Measurements from ENCODE around the gene SLAIN1. TPM values are rescaled to one million over a fixed set of nuclear protein-coding genes. Genes with fewer than 3 reads are reported as not detected.

The SLAIN1 gene
- total RNA-seq, 2 experiments from 2014 or later = 40.1 to 44.2 TPM

DNA sequence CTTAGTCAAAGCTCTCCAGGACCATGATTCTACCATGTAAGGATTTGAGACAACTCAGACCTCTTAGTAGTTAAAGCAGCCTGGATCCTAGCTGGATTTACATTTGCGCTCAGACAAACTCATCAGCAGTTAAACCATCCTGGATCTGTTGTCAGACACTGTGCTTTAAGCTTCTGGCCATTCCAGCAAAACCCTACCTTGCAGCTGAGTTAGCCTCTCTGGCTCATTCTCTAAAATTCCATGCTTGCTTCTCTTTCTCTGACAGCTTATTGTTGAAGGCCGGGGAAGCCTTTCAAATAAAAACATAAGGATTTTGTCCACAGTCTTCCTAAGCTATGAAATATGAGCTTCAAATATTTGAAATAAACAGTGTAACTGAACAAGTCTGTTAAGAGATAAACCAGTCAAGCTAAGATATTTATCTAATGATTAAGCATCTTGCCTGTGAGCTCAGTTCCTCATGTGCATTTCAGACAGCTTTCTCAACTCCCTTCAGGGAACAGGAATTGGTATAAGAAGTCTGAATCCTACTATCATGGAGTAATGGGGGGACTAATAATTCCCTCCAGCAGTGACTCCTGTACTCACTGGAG is 89.3 kb downstream of the SLAIN1 start:
- DNase-seq (no peak), ATAC-seq (no peak)
- Mint-ChIP-seq H3K4me1 (no peaks in the 10 kb centered on the region), H3K27me3 (no peaks in the 10 kb centered on the region), H3K36me3 (no peaks in the 10 kb centered on the region), H3K4me3 (no peak overlapping the region), H3K27ac (no peak overlapping the region), H3K9me3 (ENCODE audit: low read depth) (peaks cover 4% of the 10 kb centered on the region)
- CTCF ChIA-PET = interaction anchor here (1.0 kb wide), 1 partner anchor 194 kb away, joined by 3 read pairs; no protein-coding TSS in a partner anchor

DNA sequence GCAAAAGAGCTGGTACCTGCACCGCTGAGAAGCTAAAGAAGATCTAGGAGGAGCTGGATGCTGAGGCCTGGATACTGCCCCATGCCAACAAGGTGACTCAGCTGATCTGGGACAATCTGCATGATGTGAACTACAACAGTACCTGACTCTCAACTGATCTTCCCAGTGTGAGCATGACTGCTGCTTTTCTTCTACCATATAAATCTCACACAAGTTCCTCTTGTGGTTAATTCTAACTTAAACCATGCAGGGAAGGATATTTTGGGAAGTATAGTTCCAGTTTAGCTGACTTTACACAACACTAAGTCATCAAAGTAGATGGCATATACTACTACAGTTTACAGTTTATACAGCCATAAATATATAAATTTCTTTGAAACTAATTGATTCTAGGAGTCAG is 91.9 kb downstream of the SLAIN1 start:
- ATAC-seq = no peak
- H3K9me3 Mint-ChIP-seq (ENCODE audit: low read depth) = peaks cover 7% of the 10 kb centered on the region

DNA sequence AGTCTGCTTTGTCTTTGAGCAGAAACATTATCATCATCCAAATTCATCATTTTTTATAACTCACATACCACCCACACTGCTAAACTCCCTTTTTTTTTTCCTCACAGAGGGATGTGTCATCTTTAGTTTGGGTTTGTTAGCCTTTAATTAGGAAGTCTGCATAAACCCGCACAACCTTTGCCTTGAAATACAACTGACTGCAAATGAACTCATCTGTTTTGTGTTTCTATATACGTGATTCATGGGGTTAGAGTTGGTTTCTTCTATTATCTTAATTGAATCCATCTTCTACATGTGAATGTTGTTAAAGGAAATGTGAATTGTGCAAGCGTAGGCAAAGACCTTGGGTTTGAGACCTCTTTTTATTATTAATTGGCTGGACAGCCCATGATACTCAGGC is 102.7 kb downstream of the SLAIN1 start:
- no peak for DNase-seq
- CTCF ChIA-PET = no interaction called here
- Mint-ChIP-seq H3K4me3 (no peak overlapping the region), H3K36me3 (no peaks in the 10 kb centered on the region), H3K9me3 (ENCODE audit: low read depth) (no peaks in the 10 kb centered on the region), H3K27me3 (peaks cover under 1% of the 10 kb centered on the region), H3K27ac (no peak overlapping the region), H3K4me1 (no peaks in the 10 kb centered on the region)
- ATAC-seq = no peak

More for the DNA sequence above, 91.9 kb downstream of the SLAIN1 start:
- Mint-ChIP-seq H3K36me3 (no peaks in the 10 kb centered on the region), H3K27me3 (peaks cover 2% of the 10 kb centered on the region), H3K27ac (no peak overlapping the region), H3K4me1 (no peaks in the 10 kb centered on the region), H3K4me3 (no peak overlapping the region)
- CTCF ChIA-PET = no interaction called here
- no peak for DNase-seq

DNA sequence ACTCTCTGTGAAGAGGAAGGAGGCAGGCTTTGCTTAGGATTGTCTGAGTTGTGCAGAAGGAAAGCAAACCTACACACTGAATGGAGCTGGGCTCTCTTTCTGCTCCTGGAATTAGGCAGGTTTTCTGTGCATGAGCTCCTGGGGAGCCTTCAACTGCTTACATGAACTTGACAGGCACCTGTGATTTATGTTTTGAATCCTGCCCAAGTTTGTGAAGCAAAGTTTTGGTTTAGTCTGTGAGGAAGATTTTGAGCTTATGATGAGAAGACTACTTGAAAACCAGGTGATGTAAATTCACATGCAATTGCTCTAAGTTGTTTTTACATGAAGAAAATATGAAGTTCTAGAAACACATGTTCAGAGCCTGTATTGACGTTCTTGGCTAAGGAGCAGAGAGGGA is 109.0 kb downstream of the SLAIN1 start:
- DNase-seq = no peak
- ATAC-seq = no peak
- peaks cover 3% of the 10 kb centered on the region for H3K27me3 Mint-ChIP-seq
- H3K4me3 Mint-ChIP-seq = no peak overlapping the region
- no peaks in the 10 kb centered on the region for H3K4me1 Mint-ChIP-seq
- no peak overlapping the region for H3K27ac Mint-ChIP-seq
- H3K36me3 Mint-ChIP-seq = no peaks in the 10 kb centered on the region
- H3K9me3 Mint-ChIP-seq (ENCODE audit: low read depth) = no peaks in the 10 kb centered on the region
- CTCF ChIA-PET = no interaction called here

DNA sequence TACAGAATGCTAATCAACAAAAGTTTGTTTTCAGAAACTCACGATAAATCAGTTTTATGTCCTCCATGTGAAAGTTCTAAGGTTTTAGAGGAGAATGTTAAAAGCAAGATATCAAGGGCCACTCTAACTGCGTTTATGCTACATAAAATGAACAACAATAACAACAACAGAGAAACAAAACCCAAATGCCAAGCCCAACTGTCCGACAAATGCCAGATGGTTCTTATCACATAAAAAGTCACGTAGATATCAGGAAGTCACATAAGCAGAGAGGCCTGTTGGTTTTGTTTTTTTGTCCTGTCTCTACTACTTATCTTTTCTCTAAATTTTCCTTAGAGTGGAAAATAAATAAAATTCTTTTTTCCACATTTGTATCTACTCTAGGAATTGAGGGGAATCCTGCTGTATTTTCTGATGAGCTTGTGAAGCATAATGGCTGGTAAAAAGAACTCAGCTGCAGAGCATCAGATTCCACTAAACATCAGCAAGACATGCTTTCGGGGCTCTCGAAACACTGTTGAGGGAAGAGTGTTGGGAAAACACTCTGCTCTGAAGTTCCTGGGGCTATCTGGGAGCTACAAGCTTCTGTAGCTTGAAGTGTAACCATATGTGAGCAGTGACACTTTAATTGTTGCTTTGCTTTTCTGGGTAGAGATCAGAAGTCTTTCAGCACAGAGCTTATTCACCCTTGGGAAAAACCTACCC is 110.1 kb downstream of the SLAIN1 start:
- CTCF ChIA-PET = no interaction called here
- Mint-ChIP-seq H3K27me3 (peaks cover 3% of the 10 kb centered on the region), H3K9me3 (ENCODE audit: low read depth) (no peaks in the 10 kb centered on the region), H3K27ac (no peak overlapping the region), H3K4me1 (no peaks in the 10 kb centered on the region), H3K36me3 (no peaks in the 10 kb centered on the region), H3K4me3 (no peak overlapping the region)
- ATAC-seq (no peak), DNase-seq (no peak)

DNA sequence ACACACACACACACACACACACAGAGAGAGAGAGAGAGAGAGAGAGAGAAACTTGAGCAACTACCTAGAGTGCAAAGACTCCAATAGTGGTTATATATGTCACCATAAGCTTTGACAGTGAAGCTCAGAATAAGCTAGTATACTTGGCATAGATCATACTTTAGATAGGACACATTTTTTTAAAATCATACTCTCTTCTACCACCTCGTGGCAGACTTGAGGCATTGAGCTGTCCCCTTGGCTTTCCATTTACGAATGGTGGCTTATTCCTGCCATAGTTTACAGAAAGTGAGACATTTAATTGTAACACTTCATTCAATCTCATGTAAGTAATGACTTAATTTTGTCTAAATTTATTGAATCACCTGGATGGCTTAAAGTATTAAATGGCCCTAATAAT is 112.9 kb downstream of the SLAIN1 start:
- H3K4me3 Mint-ChIP-seq = no peak overlapping the region
- peak; percentile 64 for ATAC-seq

DNA sequence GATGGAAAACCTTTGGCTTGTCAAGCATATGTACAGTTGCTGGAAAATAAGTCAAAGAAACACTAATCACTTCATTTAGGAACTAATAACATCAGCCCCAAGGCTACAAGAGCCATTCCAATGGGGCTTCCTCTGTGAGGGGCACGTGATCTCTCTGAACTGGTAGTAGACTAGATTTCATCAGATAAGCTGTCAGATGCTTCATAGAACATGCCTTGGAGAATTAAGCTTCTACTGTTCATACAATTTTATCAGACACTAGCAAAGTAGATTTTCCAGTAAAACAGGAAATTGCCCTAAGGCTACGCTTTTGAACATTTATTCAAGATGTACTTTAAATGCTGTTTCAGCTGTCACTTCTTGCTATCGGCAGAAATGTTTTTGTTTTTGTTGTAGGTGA is 113.4 kb downstream of the SLAIN1 start:
- H3K9me3 Mint-ChIP-seq (ENCODE audit: low read depth) = no peaks in the 10 kb centered on the region
- no peak for DNase-seq
- no peak overlapping the region for H3K4me3 Mint-ChIP-seq
- no peak for ATAC-seq
- CTCF ChIA-PET = interaction anchor here (0.9 to 1.8 kb wide), 2 partner anchors 34 to 310 kb away, joined by 3 to 7 read pairs; no protein-coding TSS in a partner anchor
- no peak overlapping the region for H3K27ac Mint-ChIP-seq
- H3K36me3 Mint-ChIP-seq = no peaks in the 10 kb centered on the region
- no peaks in the 10 kb centered on the region for H3K4me1 Mint-ChIP-seq
- H3K27me3 Mint-ChIP-seq = peaks cover 5% of the 10 kb centered on the region

More for the DNA sequence above, 112.9 kb downstream of the SLAIN1 start:
- no peak for DNase-seq
- no peaks in the 10 kb centered on the region for H3K9me3 Mint-ChIP-seq (ENCODE audit: low read depth)
- CTCF ChIA-PET = interaction anchor here (0.9 to 1.8 kb wide), 2 partner anchors 34 to 311 kb away, joined by 3 to 7 read pairs; no protein-coding TSS in a partner anchor
- H3K36me3 Mint-ChIP-seq = no peaks in the 10 kb centered on the region
- H3K27ac Mint-ChIP-seq = no peak overlapping the region
- no peaks in the 10 kb centered on the region for H3K4me1 Mint-ChIP-seq
- peaks cover 3% of the 10 kb centered on the region for H3K27me3 Mint-ChIP-seq

DNA sequence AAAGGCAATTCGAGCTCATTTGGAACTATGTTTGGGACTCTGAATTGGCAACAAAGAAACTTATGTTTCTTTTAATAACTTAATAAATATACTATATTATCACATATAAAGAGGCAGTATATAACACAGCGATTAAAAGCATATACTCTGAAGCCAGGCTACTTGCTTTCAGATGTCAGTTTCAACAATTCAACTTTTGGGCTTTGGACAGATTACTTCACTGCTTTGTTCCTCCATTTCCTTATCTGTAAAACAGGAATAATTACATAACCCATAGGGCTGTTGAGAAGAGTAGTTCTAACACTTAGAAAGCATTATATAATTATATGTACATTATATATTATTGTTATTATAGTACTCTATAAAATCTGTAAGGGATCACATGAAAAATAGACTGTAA is 113.9 kb downstream of the SLAIN1 start:
- H3K9me3 Mint-ChIP-seq (ENCODE audit: low read depth) = no peaks in the 10 kb centered on the region
- CTCF ChIA-PET = interaction anchor here (1.8 kb wide), 1 partner anchor 310 kb away, joined by 7 read pairs; no protein-coding TSS in a partner anchor
- no peaks in the 10 kb centered on the region for H3K4me1 Mint-ChIP-seq
- peaks cover 7% of the 10 kb centered on the region for H3K27me3 Mint-ChIP-seq
- no peaks in the 10 kb centered on the region for H3K36me3 Mint-ChIP-seq
- DNase-seq (no peak), ATAC-seq (no peak)
- no peak overlapping the region for H3K27ac Mint-ChIP-seq
- H3K4me3 Mint-ChIP-seq = no peak overlapping the region

DNA sequence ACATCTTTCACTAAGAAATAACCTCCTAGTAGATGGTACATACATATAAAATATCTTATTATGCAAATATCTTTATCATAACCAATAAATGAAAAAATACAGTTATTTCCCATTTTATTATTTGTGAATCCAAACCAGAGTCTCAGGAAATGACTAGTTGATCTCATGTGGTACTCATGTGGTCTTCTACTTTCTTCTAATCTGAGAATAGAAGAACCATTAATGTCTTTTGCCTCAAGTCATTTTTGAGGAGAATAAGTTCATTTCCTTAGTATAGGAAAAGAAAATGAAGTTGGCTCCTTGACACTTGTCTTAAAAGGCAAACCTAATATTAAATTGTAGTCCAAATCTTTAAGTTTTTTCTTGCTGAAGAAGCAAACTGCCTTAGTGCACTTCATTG is 114.5 kb downstream of the SLAIN1 start:
- Mint-ChIP-seq H3K4me1 (no peaks in the 10 kb centered on the region), H3K27me3 (peaks cover 8% of the 10 kb centered on the region), H3K9me3 (ENCODE audit: low read depth) (no peaks in the 10 kb centered on the region), H3K27ac (no peak overlapping the region), H3K36me3 (no peaks in the 10 kb centered on the region), H3K4me3 (no peak overlapping the region)
- CTCF ChIA-PET = no interaction called here
- no peak for ATAC-seq
- no peak for DNase-seq

Small RNA genes lying within 50 kb of the gene (microRNA-seq; reads per million reads assigned to microRNA genes)
- not detected for gene MIR3665

Other genes starting within 250 kb of the SLAIN1 start
- not detected for gene SCEL, start 162.0 kb upstream of the SLAIN1 start, total RNA-seq
- not detected for gene EDNRB, start 221.1 kb downstream of the SLAIN1 start, total RNA-seq

Measured in activated CD8-positive, alpha-beta memory T cell treated with anti-CD3 and anti-CD28 coated beads, Interleukin-2, amount 10 ng/mL, durations not matched to agents 7 days and 5 days (primary cell).